Endothelial cell of umbilical vein (primary cell): ENCODE measurements around the gene PGGHG. TPM values are rescaled to one million over a fixed set of nuclear protein-coding genes. Genes with fewer than 3 reads are reported as not detected.

Source experiments
- BruUV-seq: library from RNA; stranded (reverse); fragments of 400-500 nt; replicated peaks from 2 replicates; lab custom pipeline; 2021; lab: Mats Ljungman, UMichigan
- CTCF ChIA-PET: fragments of 300-600, 350-600 bp; sonication (Branson Sonifier 250); formaldehyde crosslinking; loops from one replicate; lab custom pipeline; 2021; ENCODE audit warnings: antibody characterized with exemption, inconsistent platforms; lab: Charles Lee
- POLR2A ChIA-PET: fragments of 300-600, 350-600 bp; sonication (Branson Sonifier 250); formaldehyde crosslinking; loops from one replicate; lab custom pipeline; 2021; ENCODE audit warnings: antibody characterized with exemption, inconsistent platforms; lab: Charles Lee
- DNase-seq: peaks from one replicate; pipeline ENCODE4 v3.0.0-alpha.2; 2011; ENCODE audit warnings: low read depth, low spot score
- FAIRE-seq: peaks from 2 replicates; lab custom pipeline; 2011; peaks lifted over from hg19 to GRCh38; lab: Jason Lieb, UNC
- H2AFZ ChIP-seq: 2 replicates; pipeline ENCODE4 v1.6.0; 2012; ENCODE audit warnings: low read depth, low read length, control low read depth, inconsistent platforms
- H3K27ac ChIP-seq: 2 replicates; pipeline ENCODE4 v1.5.1; 2011; ENCODE audit warnings: low read depth, mild to moderate bottlenecking, control low read depth, low read length, moderate library complexity; ENCODE audit not compliant: insufficient read depth
- H3K27me3 ChIP-seq, 2 experiments: 2 replicates each; pipeline versions ENCODE4 v1.6.0 to v1.6.1; 2011; ENCODE audit warnings: low read length in 2 of 2, mixed read lengths in 1 of 2; ENCODE audit not compliant: control insufficient read depth in 2 of 2, insufficient read depth in 2 of 2
- H3K36me3 ChIP-seq, 2 experiments: 2 replicates in 1 of 2; 3 replicates in 1 of 2; pipeline ENCODE4 v1.5.1; 2011; ENCODE audit warnings: low read length in 2 of 2, mild to moderate bottlenecking in 1 of 2, moderate library complexity in 1 of 2; ENCODE audit not compliant: control insufficient read depth in 2 of 2, insufficient read depth in 2 of 2; ENCODE audit errors: extremely low read depth in 1 of 2
- H3K4me1 ChIP-seq: 3 replicates; pipeline ENCODE4 v1.5.1; 2011; ENCODE audit warnings: mild to moderate bottlenecking, low read length; ENCODE audit not compliant: control insufficient read depth, insufficient read depth; ENCODE audit errors: extremely low read depth
- H3K4me2 ChIP-seq: 2 replicates; pipeline ENCODE4 v1.6.1; 2011; ENCODE audit warnings: low read length, control low read depth, mixed read lengths; ENCODE audit not compliant: insufficient read depth
- H3K4me3 ChIP-seq, 3 experiments: fragments of 200-600 bp in 1 of 3; sonication (generic), shearing (Covaris generic) in 1 of 3; replicated peaks in 1 of 3; 2 replicates each; pipeline ENCODE4 v1.5.1; 2011 to 2016; ENCODE audit warnings: control low read depth in 3 of 3, low read length in 3 of 3, mild to moderate bottlenecking in 2 of 3, inconsistent platforms in 1 of 3, low read depth in 1 of 3, moderate library complexity in 1 of 3; ENCODE audit not compliant: insufficient read depth in 1 of 3
- H3K79me2 ChIP-seq: 2 replicates; pipeline ENCODE4 v1.6.0; 2012; ENCODE audit warnings: low read length, inconsistent platforms; ENCODE audit not compliant: control insufficient read depth, insufficient read depth
- H3K9ac ChIP-seq: replicated peaks from 2 replicates; pipeline ENCODE3; 2011; ENCODE audit warnings: low read length, control low read depth; ENCODE audit not compliant: insufficient read depth; ENCODE audit errors: extremely low read depth
- H3K9me1 ChIP-seq: replicated peaks from 3 replicates; pipeline ENCODE4 v1.6.0; 2011; ENCODE audit warnings: mild to moderate bottlenecking, low read length; ENCODE audit not compliant: control insufficient read depth, insufficient read depth; ENCODE audit errors: extremely low read depth
- H3K9me3 ChIP-seq: replicated peaks from 2 replicates; pipeline ENCODE4 v1.5.1; 2012; ENCODE audit warnings: low read length, inconsistent platforms; ENCODE audit not compliant: control insufficient read depth, insufficient read depth
- H4K20me1 ChIP-seq: replicated peaks from 2 replicates; pipeline ENCODE3; 2011; ENCODE audit warnings: mild to moderate bottlenecking, low read length; ENCODE audit not compliant: control insufficient read depth, insufficient read depth; ENCODE audit errors: extremely low read depth
- CTCF ChIP-seq, 2 donors: IDR thresholded peaks; 1 replicate in 1 of 2; 2 replicates in 1 of 2; pipeline ENCODE4 v1.5.1; 2011; ENCODE audit warnings: low read length in 2 of 2, mild to moderate bottlenecking in 2 of 2, moderate library complexity in 2 of 2, control low read depth in 1 of 2, inconsistent platforms in 1 of 2, low read depth in 1 of 2; ENCODE audit not compliant: insufficient read depth in 1 of 2; ENCODE audit errors: extremely low read depth in 1 of 2
- EZH2 ChIP-seq: IDR thresholded peaks from 2 replicates; pipeline ENCODE4 v1.6.1; 2012; ENCODE audit warnings: borderline replicate concordance, low read depth, mild to moderate bottlenecking, moderate library complexity, low read length, inconsistent platforms; ENCODE audit not compliant: severe bottlenecking
- FOS ChIP-seq: IDR thresholded peaks from 2 replicates; pipeline ENCODE4 v1.6.1; 2011; ENCODE audit warnings: mild to moderate bottlenecking, low read length, moderate library complexity, borderline replicate concordance; ENCODE audit not compliant: insufficient read depth
- GATA2 ChIP-seq: IDR thresholded peaks from 2 replicates; pipeline ENCODE4 v1.7.0; 2011; ENCODE audit warnings: low read depth, mild to moderate bottlenecking, moderate library complexity, mixed read lengths, low read length; ENCODE audit not compliant: insufficient read length, insufficient read depth
- JUN ChIP-seq: IDR thresholded peaks from 2 replicates; pipeline ENCODE4 v1.6.1; 2011; ENCODE audit warnings: borderline replicate concordance, low read depth; ENCODE audit not compliant: insufficient read length, insufficient read depth
- MAX ChIP-seq: IDR thresholded peaks from 2 replicates; pipeline ENCODE4 v1.6.1; 2011; ENCODE audit not compliant: insufficient read depth, insufficient read length
- MYC ChIP-seq: IDR thresholded peaks from one replicate; pipeline ENCODE4 v1.6.1; 2011; ENCODE audit warnings: mild to moderate bottlenecking, low read depth, low read length
- POLR2A ChIP-seq: IDR thresholded peaks from 2 replicates; pipeline ENCODE4 v1.6.1; 2012; ENCODE audit warnings: low read depth, mild to moderate bottlenecking, control low read depth, low read length
- POLR2AphosphoS5 ChIP-seq: IDR thresholded peaks from 2 replicates; pipeline ENCODE4 v1.6.1; 2012; ENCODE audit warnings: low read depth, mild to moderate bottlenecking, control low read depth, low read length, moderate library complexity; ENCODE audit not compliant: insufficient read depth
- dilution Hi-C: fragments of 300-500 bp; cut with MboI; formaldehyde crosslinking; loops from one replicate; pipeline ENCODE4 v1.15.0; 2019; ENCODE audit warnings: low sequenced_read_pairs; ENCODE audit not compliant: extremely low pct_ligation_motif_present
- intact Hi-C: fragments of 100-400 bp; cut with micrococcal nuclease; formaldehyde crosslinking; loops from one replicate; pipeline ENCODE4 v1.10.0; 2022
- polyA plus RNA-seq, 4 experiments: library from polyadenylated mRNA; depleted of rRNA in 3 of 4; stranded (reverse) in 3 of 4; unstranded in 1 of 4; fragments of >200 nt; gene quantifications; 2 replicates each; pipeline versions ENCODE4 v1.2.1 to v1.2.3, GENCODE V29; 2011 to 2012; ENCODE audit warnings: missing spikeins in 1 of 4
- total RNA-seq: library from RNA; stranded (reverse); gene quantifications from 2 replicates; pipeline ENCODE4 v1.2.3, GENCODE V29; 2021

PGGHG gene
- total and polyA plus RNA-seq, 2 donors (not counting 3 experiments of a cell fraction or from before 2014, with no cell fraction given) = 31.6 to 42.4 TPM

GRCh38 chr11:250740-251299 is 38.1 kb upstream of the PGGHG start:
- no peaks in the 10 kb centered on the region for H3K27me3 ChIP-seq
- intact Hi-C loops (loop anchor here (2.0 to 5.0 kb wide), 2 partner anchors 106 to 196 kb away; no protein-coding TSS in a partner anchor), dilution Hi-C loops (no loop called here)
- no peak overlapping the region for H3K9ac ChIP-seq
- no peak overlapping the region for H2AFZ ChIP-seq
- POLR2A ChIA-PET = interaction anchor here (0.6 kb wide), 1 partner anchor 146 kb away, joined by 3 read pairs; no protein-coding TSS in a partner anchor
- H3K27ac ChIP-seq = no peak overlapping the region
- no peak overlapping the region for H3K4me3 ChIP-seq
- H3K9me1 ChIP-seq = no peaks in the 10 kb centered on the region
- TF ChIP-seq CTCF (IDR thresholded peaks at IDR 0.05; ENCODE audit: extremely low read depth in 1 of 2, insufficient read depth in 1 of 2, low read depth in 1 of 2, low read length in 2 of 2) (peak; percentile 67 to 81), FOS (no peak)
- H3K4me2 ChIP-seq = no peak overlapping the region
- H3K9me3 ChIP-seq = no peaks in the 10 kb centered on the region
- H4K20me1 ChIP-seq = no peaks in the 10 kb centered on the region
- no TSS peak for BruUV-seq
- CTCF ChIA-PET = interaction anchor here (0.6 to 5.0 kb wide), 30 partner anchors 11 to 200 kb away, joined by 3 to 71 read pairs (median 6); partner anchors contain the start of genes BET1L, NLRP6, PGGHG and PSMD13
- FAIRE-seq = peak; percentile 54
- peak; percentile 61 for DNase-seq
- peaks cover 20 to 46% of the 10 kb centered on the region in 2 experiments for H3K36me3 ChIP-seq
- no peaks in the 10 kb centered on the region for H3K4me1 ChIP-seq
- H3K79me2 ChIP-seq = no peaks in the 10 kb centered on the region

GRCh38 chr11:251550-251949 is 37.4 kb upstream of the PGGHG start:
- intact Hi-C loops = loop anchor here (2.0 to 5.0 kb wide), 2 partner anchors 105 to 196 kb away; no protein-coding TSS in a partner anchor
- H3K9me3 ChIP-seq = no peaks in the 10 kb centered on the region
- H3K4me3 ChIP-seq = no peak overlapping the region
- BruUV-seq = no TSS peak
- no peaks in the 10 kb centered on the region for H4K20me1 ChIP-seq
- H3K27me3 ChIP-seq = no peaks in the 10 kb centered on the region
- ChIA-PET CTCF (interaction anchor here (0.7 to 5.0 kb wide), 18 partner anchors 10 to 199 kb away, joined by 3 to 71 read pairs (median 10); partner anchors contain the start of genes PSMD13 and PTDSS2), POLR2A (no interaction called here)
- H3K9me1 ChIP-seq = no peaks in the 10 kb centered on the region
- H3K36me3 ChIP-seq = peaks cover 18 to 40% of the 10 kb centered on the region in 2 experiments
- no peaks in the 10 kb centered on the region for H3K4me1 ChIP-seq
- H3K9ac ChIP-seq = no peak overlapping the region
- FAIRE-seq (no peak), DNase-seq (no peak)
- H3K4me2 ChIP-seq = no peak overlapping the region
- TF ChIP-seq FOS (no peak), JUN (no peak), MAX (no peak), EZH2 (no peak), GATA2 (no peak), CTCF (IDR thresholded peaks at IDR 0.05; ENCODE audit: extremely low read depth in 1 of 2, insufficient read depth in 1 of 2, low read depth in 1 of 2, low read length in 2 of 2) (no peak), MYC (no peak), POLR2AphosphoS5 (no peak), POLR2A (no peak)
- no peaks in the 10 kb centered on the region for H3K79me2 ChIP-seq
- dilution Hi-C loops = no loop called here
- H3K27ac ChIP-seq = no peak overlapping the region
- no peak overlapping the region for H2AFZ ChIP-seq
